SU-DHL-6 (cell line): ENCODE measurements around the gene C4orf51.

Source experiments
- EZH2phosphoT487 ChIP-seq: fragments of 200-600 bp; sonication (generic), shearing (Covaris generic); conservative IDR thresholded peaks from 2 replicates; pipeline ENCODE4 v1.6.1; 2018; ENCODE audit warnings: mild to moderate bottlenecking, antibody characterized with exemption, low read length, moderate library complexity, mixed read lengths
- TF ChIP-seq, protein P1 (sequence below): fragments of 200-600 bp; sonication (generic); IDR thresholded peaks from one replicate; pipeline ENCODE4 v1.5.1; 2017; ENCODE audit warnings: antibody characterized with exemption, mild to moderate bottlenecking, low read length, moderate library complexity; ENCODE audit not compliant: insufficient read depth, poor library complexity, severe bottlenecking

DNA sequence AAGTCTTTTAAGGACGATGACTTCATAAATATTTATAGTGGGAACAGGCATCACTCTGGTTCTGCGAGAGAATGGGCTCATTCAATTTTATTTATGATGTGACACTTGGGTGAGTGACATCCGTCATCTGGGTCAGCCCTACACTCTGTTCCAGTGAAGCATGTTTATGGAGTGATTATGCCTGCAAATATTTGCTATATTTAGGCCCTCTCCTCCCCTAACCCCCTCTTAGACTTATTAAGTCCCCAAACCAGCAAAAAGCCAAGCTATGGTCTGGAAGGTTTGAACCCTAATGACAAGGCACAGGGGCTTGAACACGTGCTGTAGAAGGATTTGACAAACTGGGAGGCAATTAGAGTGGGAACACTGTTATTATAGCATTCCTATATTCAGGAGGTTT lies 55.9 kb downstream of the C4orf51 start:
- TF ChIP-seq, protein P1, sequence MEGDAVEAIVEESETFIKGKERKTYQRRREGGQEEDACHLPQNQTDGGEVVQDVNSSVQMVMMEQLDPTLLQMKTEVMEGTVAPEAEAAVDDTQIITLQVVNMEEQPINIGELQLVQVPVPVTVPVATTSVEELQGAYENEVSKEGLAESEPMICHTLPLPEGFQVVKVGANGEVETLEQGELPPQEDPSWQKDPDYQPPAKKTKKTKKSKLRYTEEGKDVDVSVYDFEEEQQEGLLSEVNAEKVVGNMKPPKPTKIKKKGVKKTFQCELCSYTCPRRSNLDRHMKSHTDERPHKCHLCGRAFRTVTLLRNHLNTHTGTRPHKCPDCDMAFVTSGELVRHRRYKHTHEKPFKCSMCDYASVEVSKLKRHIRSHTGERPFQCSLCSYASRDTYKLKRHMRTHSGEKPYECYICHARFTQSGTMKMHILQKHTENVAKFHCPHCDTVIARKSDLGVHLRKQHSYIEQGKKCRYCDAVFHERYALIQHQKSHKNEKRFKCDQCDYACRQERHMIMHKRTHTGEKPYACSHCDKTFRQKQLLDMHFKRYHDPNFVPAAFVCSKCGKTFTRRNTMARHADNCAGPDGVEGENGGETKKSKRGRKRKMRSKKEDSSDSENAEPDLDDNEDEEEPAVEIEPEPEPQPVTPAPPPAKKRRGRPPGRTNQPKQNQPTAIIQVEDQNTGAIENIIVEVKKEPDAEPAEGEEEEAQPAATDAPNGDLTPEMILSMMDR = no peak
- TF ChIP-seq EZH2phosphoT487 = no peak
